Epithelial cell of proximal tubule (primary cell): Measurements from ENCODE around the gene ERMP1. TPM values are rescaled to one million over a fixed set of nuclear protein-coding genes. Genes with fewer than 3 reads are reported as not detected.
"Not testable (repeated sequence)": the region's sequence is repeated elsewhere in the genome, so short reads cannot be mapped to it uniquely, and the experiment has no call there.

Source experiments
- DNase-seq: peaks from one replicate; pipeline ENCODE4 v3.0.0-alpha.2; 2011; ENCODE audit warnings: low read depth
- H3K4me3 ChIP-seq: 2 replicates; pipeline ENCODE4 v1.5.1; 2011; ENCODE audit warnings: low read depth, mild to moderate bottlenecking, low read length
- CTCF ChIP-seq: conservative IDR thresholded peaks from 2 replicates; pipeline ENCODE4 v1.5.1; 2012; ENCODE audit warnings: low read depth, mild to moderate bottlenecking, low read length
- total RNA-seq: library from RNA; depleted of rRNA; stranded (reverse); fragments of >200 nt; gene quantifications from 2 replicates; pipeline ENCODE4 v1.2.3, GENCODE V29; 2015

The ERMP1 gene
- total RNA-seq, 1 donor from 2014 or later = 21.3 TPM

GRCh38 chr9:5805478-5805877 lies 27.4 kb downstream of the ERMP1 start:
- TF ChIP-seq CTCF = no peak
- H3K4me3 ChIP-seq = no peak overlapping the region
- DNase-seq = no peak

GRCh38 chr9:5801739-5802113 lies 31.2 kb downstream of the ERMP1 start:
- H3K4me3 ChIP-seq = no peak overlapping the region
- TF ChIP-seq CTCF = no peak
- peak; percentile 42 for DNase-seq

DNA sequence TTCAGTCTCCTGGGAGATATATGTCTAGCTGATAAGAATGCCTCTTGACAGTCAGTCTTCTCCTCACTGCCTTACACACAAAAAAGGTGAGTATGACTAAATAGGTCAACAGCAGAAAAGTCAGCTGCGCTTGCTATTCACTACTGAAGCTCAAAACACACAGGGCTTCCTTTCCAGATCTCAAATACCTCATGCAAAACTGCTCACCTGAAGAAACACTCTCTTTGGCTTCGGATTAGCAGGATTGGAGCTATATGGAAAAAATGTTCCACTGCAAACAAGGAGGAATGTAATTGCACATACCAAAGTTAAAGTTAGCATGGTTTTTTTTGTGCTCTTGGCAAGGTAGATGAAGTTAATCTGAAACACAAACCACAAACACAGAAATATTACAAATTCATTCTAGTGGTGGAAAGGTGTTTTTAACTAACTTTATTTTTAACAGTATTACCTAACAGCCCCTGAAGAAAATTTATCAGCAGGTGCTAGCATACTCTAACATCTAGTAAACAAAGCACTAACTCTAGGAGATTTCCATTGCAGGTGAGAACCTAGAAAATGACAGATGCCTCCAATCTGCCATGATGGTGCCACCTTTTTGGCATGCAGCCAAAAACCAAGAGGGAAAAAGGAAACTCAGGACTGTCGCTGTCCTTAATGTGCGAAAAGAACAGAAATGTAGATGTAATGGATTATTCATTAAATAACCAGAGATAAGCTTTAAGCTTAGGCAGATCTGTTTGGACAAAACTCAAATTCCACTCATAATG lies 31.8 kb downstream of the ERMP1 start:
- peak; percentile 69 for DNase-seq
- TF ChIP-seq CTCF = no peak
- no peak overlapping the region for H3K4me3 ChIP-seq

- not testable (repeated sequence) for H3K4me3 ChIP-seq, DNase-seq
These were observed 32.5 kb downstream of the ERMP1 start for GRCh38 chr9:5800378-5800777.

DNA sequence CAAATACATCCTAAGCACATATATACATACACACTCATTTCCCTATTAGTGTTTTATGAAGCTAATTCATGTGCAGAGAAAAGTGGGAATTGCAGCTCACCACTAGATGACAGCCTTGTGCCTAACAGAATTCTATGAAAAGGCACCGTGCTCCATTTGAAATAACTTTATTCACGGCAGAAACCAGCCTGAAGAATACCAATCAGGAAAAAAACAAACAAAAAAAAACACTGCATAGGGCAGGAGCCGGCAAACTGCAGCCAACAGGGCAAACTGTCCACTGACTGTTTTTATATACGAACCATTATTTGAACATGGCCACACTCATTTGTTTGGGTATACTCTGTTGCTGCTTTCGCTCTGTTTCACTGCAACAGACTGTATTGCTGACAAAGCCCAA lies 33.6 kb downstream of the ERMP1 start:
- TF ChIP-seq CTCF = peak; percentile 91
- no peak for DNase-seq
- H3K4me3 ChIP-seq = no peak overlapping the region

GRCh38 chr9:5798581-5798980 lies 34.3 kb downstream of the ERMP1 start:
- TF ChIP-seq CTCF = no peak
- DNase-seq = no peak
- H3K4me3 ChIP-seq = no peak overlapping the region

DNA sequence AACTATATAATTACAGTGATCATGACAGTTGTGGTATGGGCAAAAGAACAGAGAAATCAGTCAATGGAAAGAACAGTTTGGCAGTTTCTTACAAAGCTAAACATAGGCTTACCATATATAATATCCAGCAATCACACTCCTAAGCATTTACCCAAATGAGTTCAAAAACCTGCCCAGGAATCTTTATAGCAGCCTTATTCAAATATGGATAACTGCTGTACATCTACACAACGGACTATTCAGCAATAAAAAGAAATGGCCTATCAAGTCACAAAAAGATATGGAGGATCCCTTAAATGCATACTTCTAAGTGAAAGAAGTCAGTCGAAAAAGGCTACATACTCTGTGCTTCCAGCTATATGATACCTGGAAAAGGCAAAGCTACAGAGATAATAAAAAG lies 36.6 kb downstream of the ERMP1 start:
- no peak for DNase-seq
- no peak for TF ChIP-seq CTCF
- H3K4me3 ChIP-seq = no peak overlapping the region

DNA sequence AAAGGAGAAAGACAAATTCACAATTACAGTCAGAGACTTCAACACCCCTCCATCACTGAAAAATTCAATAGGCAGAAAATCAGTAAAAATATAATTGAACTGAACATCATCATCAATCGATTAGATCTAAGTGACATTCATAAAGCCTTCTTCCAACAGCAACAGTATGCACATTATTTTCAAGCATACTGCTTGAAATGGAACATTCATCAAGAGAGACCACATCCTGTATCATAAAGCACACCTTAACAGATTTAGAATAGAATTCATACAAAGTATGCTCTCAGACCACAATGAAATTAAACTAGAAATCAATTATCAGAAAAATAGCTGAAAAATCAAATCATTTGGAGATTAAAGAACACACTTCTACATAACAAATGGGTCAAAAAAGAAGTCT lies 39.1 kb downstream of the ERMP1 start:
- DNase-seq = no peak
- TF ChIP-seq CTCF = no peak
- H3K4me3 ChIP-seq = no peak overlapping the region
